Osteocyte (in vitro differentiated cells): ENCODE measurements around the gene AMDHD2. TPM values are rescaled to one million over a fixed set of nuclear protein-coding genes. Genes with fewer than 3 reads are reported as not detected.

ENCODE experiments used
- DNase-seq: peaks from one replicate; pipeline ENCODE4 v3.0.0; 2021; ENCODE audit warnings: mixed read lengths; ENCODE audit not compliant: unreplicated experiment; ENCODE audit errors: extremely low spot score
- H3K27ac Mint-ChIP-seq: one replicate; pipeline ENCODE4 v1.8.0; 2021; ENCODE audit warnings: mild to moderate bottlenecking, mixed read lengths; ENCODE audit not compliant: unreplicated experiment
- H3K27me3 Mint-ChIP-seq: one replicate; pipeline ENCODE4 v1.8.0; 2021; ENCODE audit warnings: mixed read lengths; ENCODE audit not compliant: unreplicated experiment
- H3K36me3 Mint-ChIP-seq: one replicate; pipeline ENCODE4 v1.8.0; 2021; ENCODE audit warnings: mixed read lengths; ENCODE audit not compliant: unreplicated experiment
- H3K4me1 Mint-ChIP-seq: one replicate; pipeline ENCODE4 v1.8.0; 2021; ENCODE audit warnings: mixed read lengths; ENCODE audit not compliant: unreplicated experiment
- H3K4me3 Mint-ChIP-seq: one replicate; pipeline ENCODE4 v1.8.0; 2021; ENCODE audit warnings: mild to moderate bottlenecking, moderate library complexity, mixed read lengths; ENCODE audit not compliant: unreplicated experiment
- H3K9me3 Mint-ChIP-seq: one replicate; pipeline ENCODE4 v1.8.0; 2021; ENCODE audit warnings: mixed read lengths; ENCODE audit not compliant: unreplicated experiment
- total RNA-seq: library from RNA; stranded (reverse); gene quantifications from 2 replicates; pipeline ENCODE4 v1.2.1, GENCODE V29; 2021
- TF ChIP-seq, protein P1 (sequence below): fragments of 200-600 bp; sonication (generic); IDR thresholded peaks from 2 replicates; pipeline ENCODE4 v1.5.0; 2021; ENCODE audit warnings: antibody characterized with exemption, mild to moderate bottlenecking, moderate library complexity

AMDHD2 gene
- total RNA-seq, 1 donor from 2014 or later, result 56.6 TPM

DNA sequence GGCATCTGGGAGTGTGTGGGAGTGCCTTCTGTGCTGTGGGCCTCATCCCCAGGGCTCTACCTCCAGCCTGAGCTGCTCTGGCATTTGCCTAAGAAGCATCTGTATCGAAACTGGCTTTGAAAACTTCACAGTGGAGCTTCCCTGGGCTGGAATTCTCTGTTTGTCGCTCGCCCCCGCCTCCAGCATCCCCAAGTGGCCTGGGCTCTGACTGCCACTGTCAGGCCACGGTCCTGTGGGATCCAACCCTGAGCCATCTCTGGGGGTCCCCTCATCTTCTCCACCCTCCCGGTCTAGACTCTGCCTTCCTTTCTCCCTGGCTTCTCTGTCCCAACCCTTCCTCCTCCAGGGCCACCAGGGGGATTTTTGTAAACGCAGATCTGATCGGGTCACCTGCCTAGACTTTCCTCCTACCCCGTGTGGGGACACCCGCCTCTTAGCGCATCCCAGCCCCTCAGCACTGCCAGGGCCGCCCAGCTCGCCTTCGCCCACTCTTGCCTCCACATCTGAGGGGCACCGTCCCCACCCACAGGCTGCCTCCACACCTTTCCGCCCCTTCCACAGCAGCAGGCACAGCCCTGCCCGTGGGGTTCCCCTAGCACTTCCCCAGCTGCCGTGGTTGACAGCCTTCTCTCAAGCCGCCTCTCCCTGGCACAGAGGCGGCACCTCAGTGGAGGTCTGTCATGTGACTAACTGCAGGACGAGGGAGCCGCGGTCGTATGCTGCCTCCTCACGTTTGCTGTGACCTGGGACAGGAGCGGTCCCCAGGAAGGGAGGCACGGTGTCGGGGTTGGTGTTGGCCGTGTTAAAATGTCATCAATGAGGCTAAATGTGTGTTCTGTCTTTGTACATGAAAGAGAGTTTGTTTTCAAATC is 33.3 kb upstream of the AMDHD2 start:
- Mint-ChIP-seq H3K27ac (peak overlapping the region; percentile 48), H3K36me3 (no peaks in the 10 kb centered on the region), H3K4me1 (peaks cover 23% of the 10 kb centered on the region), H3K4me3 (no peak overlapping the region), H3K9me3 (no peaks in the 10 kb centered on the region), H3K27me3 (no peaks in the 10 kb centered on the region)
- no peak for DNase-seq
- TF ChIP-seq, protein P1, sequence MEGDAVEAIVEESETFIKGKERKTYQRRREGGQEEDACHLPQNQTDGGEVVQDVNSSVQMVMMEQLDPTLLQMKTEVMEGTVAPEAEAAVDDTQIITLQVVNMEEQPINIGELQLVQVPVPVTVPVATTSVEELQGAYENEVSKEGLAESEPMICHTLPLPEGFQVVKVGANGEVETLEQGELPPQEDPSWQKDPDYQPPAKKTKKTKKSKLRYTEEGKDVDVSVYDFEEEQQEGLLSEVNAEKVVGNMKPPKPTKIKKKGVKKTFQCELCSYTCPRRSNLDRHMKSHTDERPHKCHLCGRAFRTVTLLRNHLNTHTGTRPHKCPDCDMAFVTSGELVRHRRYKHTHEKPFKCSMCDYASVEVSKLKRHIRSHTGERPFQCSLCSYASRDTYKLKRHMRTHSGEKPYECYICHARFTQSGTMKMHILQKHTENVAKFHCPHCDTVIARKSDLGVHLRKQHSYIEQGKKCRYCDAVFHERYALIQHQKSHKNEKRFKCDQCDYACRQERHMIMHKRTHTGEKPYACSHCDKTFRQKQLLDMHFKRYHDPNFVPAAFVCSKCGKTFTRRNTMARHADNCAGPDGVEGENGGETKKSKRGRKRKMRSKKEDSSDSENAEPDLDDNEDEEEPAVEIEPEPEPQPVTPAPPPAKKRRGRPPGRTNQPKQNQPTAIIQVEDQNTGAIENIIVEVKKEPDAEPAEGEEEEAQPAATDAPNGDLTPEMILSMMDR, result no peak

DNA sequence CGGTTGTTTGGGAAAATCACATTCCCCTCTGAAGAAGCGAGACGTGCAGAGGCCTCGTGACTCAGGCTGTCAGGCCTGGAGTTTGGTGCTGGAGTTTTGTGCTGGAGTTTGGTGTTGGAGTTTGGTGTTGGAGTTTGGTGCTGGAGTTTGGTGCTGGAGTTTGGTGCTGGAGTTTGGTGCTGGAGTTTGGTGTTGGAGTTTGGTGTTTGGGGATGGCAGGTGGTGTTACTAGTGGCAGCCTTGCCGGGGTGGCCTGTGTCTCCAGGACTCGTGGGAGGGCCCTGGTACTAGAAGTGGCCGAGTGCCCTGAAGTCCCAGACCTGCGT is 32.7 kb upstream of the AMDHD2 start:
- peaks cover 20% of the 10 kb centered on the region for H3K4me1 Mint-ChIP-seq
- no peak overlapping the region for H3K4me3 Mint-ChIP-seq
- TF ChIP-seq, protein P1, result no peak
- H3K36me3 Mint-ChIP-seq, result no peaks in the 10 kb centered on the region
- H3K27ac Mint-ChIP-seq, result peak overlapping the region; percentile 48
- no peak for DNase-seq
- H3K9me3 Mint-ChIP-seq, result no peaks in the 10 kb centered on the region
- H3K27me3 Mint-ChIP-seq, result no peaks in the 10 kb centered on the region

DNA sequence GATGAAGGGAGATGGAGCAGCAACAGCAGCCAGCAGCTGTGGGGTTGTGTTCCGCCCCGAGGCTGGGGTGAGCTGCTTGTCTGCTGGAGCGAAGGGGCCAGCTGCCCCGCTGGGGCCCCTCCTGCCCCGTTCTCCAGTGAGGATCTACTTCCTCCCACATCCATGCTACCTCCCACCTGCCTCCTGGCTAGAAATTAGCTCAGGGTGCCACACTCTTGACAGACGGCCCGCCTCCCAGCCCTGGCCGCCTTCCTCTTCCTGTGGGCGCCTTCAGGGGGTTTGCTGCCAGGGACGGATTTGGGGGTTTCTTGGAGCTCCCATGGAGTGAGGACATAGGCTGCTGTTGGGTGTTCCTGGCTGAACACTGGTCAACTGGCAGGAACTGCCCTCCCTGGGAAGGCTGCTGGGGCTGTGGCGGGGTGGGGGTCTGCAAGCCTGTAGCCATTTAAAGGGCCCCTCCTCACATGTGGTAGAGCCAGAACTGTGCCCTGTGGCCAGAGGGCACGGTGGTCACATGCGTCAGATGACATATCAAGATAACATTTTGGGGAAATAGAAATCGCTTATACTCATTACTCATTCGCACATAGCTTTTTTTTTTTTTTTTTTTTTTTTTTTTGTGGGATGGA is 32.2 kb upstream of the AMDHD2 start:
- DNase-seq, result no peak
- no peaks in the 10 kb centered on the region for H3K9me3 Mint-ChIP-seq
- no peak overlapping the region for H3K4me3 Mint-ChIP-seq
- H3K27me3 Mint-ChIP-seq, result no peaks in the 10 kb centered on the region
- no peak overlapping the region for H3K27ac Mint-ChIP-seq
- H3K4me1 Mint-ChIP-seq, result peaks cover 15% of the 10 kb centered on the region
- H3K36me3 Mint-ChIP-seq, result no peaks in the 10 kb centered on the region
- TF ChIP-seq, protein P1, result no peak

DNA sequence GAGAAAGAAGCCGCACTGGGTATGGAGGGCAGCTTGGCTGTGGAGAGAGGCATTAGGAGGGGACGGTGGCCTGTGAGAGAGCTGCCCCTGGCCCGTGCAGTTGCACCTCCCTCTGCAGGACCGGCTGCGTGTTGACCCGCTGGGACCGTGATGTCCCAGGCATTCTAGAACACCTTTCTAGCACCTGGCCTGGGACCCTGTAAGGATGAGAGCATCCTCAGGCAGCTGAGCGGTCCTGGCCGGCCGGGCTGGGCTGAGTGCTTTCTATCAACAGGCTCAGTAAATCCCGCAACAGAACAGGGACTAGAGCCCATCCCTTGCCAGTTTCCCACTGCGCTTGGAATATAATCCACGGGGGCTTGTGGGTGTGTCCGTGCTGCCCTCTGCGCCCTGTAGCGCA is 30.6 kb upstream of the AMDHD2 start:
- Mint-ChIP-seq H3K36me3 (no peaks in the 10 kb centered on the region), H3K9me3 (no peaks in the 10 kb centered on the region), H3K27ac (no peak overlapping the region), H3K4me3 (no peak overlapping the region), H3K27me3 (no peaks in the 10 kb centered on the region), H3K4me1 (peaks cover 11% of the 10 kb centered on the region)
- DNase-seq, result no peak
- TF ChIP-seq, protein P1, result no peak
